Left renal pelvis (tissue), 4 donors: ENCODE measurements around the gene ZBTB16. TPM values are rescaled to one million over a fixed set of nuclear protein-coding genes. Genes with fewer than 3 reads are reported as not detected.
"Not testable (repeated sequence)": the region's sequence is repeated elsewhere in the genome, so short reads cannot be mapped to it uniquely, and the experiment has no call there.

Experiments
- DNase-seq, 4 donors: peaks; one replicate each; pipeline ENCODE4 v3.0.0-alpha.2; 2013; ENCODE audit warnings: low read depth in 4 of 4, low spot score in 3 of 4
- polyA plus RNA-seq, 4 donors: library from polyadenylated mRNA; unstranded; fragments of 120-200 nt; gene quantifications; one replicate each; pipeline ENCODE4 v1.2.1, GENCODE V29; 2013; ENCODE audit not compliant: insufficient read length in 4 of 4

The ZBTB16 gene
- polyA plus RNA-seq, 4 donors, result 1.2 to 1.9 (median 1.4) TPM

DNA sequence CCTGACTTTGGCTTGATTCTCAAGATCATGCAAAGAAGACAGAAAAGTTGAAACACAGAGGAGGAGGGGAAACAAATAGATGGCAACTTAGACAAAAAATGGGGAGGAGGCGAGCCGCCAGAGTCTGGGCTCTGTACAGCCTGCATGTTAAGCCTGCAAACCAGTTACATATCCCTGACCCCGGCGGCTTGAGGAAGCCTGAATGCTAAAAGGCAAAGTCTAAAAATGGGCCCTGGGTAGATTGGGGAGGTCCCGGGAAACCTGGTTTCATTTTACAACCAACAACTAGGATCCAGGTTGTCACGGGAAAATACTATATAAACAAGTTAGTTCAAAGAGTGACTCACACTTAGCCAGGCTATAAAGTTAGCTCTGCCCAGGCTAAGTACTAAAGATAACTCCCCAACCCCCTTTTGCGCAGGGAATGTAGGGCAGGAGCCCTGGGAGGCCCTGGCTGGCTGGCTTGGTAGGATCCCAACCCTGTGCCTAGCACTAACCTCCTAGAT lies 18.8 kb upstream of the ZBTB16 start:
- no peak for DNase-seq

GRCh38 chr11:114042234-114042633 lies 17.3 kb upstream of the ZBTB16 start:
- DNase-seq, result no peak

- DNase-seq, result no peak
These were observed 15.3 kb upstream of the ZBTB16 start for GRCh38 chr11:114044042-114044871.

DNA sequence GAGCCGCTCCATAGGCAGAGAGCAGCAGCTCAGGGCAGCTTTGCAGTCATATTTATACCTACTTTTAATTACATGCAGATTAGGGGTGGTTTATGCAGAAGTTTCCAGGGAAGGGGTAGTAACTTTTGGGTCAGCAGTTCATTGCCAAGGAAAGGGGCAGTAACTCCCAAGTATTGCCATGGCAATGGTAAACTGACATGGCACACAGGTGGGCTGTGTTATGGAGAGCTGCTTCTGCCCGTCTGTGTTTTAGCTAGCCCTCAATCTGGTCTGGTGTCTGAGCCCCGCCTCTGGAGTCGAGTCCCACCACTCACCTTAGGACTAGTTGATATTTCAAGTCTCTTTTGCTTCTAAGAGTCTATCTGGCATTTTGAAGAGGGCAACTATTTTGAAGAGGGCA lies 12.2 kb upstream of the ZBTB16 start:
- no peak for DNase-seq

DNA sequence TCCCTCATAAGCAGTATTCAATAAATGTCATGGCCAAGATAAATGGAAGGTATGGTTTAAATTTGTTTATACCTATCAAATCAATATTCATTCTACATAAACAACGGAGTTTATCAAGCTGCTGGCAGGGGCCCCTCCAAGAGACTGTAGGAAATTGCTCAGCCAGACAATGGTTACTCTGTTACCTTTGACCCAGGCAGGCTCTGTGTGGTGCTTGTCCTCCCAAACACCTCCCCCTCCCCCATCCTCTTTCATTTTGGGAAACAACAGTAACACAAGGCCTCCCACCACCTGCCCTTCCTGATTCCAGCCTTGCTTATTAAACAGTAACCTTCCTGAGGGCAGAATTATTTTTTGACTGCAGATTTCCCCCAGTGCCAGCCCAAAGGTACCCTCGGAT lies 10.5 kb upstream of the ZBTB16 start:
- no peak for DNase-seq

GRCh38 chr11:114049766-114050165 lies 9.7 kb upstream of the ZBTB16 start:
- not testable (repeated sequence) for DNase-seq

DNA sequence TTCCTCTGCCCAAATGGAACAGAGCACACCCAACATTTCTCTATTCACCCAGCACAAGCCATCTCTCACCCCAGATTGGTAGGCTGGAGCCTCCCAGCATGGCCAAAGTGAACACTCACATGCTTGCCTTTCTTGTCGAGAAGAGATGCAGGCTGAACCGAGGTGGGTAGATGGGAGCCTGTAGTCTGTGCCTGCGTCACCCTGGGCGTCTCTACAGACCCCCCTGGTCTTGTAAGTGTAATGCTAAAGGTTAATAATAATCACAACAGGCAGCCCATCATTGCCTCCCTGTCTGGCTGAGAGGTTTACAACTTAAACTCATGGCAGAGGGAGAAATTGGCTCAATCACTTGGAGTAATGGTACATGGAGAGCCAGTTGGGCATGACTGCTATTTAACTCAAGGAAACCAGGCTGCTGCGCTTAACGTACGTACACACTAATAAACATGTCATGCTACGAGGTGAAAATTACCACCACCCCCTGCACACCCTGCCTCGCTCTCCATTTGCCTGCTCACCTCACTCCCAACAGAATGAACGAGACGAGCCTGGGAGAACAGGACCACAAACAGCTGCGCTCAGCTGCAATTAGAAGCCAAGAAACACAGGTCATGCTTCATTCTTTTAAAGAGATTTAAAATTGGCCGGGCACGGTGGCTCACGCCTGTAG lies 9.1 kb upstream of the ZBTB16 start:
- DNase-seq, result no peak

DNA sequence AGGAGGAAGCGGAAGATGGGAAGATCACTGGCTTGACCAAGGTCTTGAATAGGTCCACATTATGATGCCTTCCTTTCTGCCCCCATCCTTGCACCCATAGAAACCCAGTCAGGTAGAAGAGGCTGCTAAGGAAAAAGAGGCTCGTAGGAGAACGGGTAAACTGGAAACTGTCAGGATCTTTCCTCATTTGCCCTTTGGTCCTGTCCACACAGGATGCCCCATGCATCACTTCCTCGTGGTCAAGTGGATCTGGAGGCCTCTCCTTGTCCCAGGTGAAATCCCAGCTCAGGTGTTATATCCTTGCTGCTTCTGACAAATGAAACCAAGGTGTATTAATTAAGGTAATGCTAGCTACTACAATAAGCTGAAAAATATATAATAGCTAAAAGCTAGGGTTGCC lies 8.0 kb upstream of the ZBTB16 start:
- DNase-seq, result no peak

DNA sequence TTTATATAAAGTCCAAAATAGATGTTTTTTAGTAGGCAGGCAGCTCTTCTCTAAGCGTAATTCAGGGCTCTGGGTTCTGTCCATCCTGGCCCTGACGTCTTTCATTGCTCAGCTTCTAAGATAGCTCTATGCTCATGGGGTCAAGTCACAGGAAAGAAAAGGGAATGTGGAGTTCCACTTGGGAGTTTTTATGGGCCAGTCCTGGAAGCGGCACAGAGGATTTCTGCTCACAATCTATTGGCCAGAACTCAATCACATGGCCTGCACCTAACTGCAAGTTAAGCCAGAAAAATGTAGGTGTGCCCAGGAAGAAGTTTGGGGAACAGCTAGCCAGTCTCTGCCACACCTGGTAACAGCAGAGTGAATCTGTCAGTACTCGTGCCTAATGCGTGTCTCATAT lies 7.4 kb upstream of the ZBTB16 start:
- DNase-seq, result no peak

DNA sequence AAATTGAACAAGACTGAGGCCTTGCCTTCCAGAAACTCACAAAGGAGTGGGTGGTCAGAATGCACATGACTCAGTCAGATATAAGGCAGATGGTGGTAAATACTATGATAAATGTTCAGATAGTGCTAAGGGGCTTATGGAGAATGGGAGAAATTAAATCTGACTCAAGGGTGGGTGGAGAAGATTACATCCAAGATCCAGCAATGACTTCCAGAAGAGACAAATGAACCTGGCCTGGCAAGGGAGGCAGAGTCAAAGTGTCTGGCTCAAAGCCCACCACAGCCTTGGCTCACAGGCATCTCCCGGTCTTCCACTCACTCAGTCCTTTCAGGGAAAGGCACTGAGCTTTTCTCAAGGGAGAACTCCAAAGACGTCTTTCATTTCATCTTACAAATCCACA lies 6.1 kb upstream of the ZBTB16 start:
- no peak for DNase-seq

DNA sequence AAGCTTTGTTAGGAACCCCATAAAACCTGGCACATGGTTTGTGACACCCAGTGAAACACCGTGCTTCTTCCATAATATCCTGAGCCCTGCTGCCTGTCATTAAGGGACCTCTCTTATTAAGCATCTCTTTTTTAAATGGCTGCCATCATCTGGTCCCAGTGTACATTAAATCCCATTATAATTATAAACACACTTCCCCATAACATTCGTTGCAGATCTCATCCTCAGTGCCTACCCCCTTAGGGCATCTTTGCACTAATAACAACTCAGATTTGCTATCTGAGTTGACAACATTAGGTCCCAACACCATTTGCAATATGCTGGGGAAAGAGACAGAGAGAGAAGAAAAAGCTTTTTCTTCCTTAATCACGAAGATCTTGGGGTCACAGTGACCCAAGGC lies 4.7 kb upstream of the ZBTB16 start:
- no peak for DNase-seq

DNA sequence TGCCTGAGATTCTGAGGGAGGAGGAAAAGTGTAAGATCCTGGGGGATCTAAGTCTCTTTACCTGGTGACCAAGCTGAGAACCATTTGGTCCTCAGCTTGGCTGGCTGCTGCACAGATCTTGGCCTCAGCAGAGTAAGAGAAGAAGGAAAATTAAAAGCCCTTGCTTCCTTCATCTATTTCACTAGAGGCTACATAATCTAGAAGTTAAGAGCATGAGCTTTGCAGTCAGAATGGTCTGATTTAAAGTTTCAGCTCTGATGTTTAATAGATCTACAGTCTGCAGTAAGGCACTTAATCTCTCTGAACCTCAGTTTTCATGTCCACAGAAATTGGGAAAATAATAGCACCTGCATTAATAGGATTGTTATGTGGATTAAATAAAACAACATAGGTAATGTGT lies 3.1 kb upstream of the ZBTB16 start:
- DNase-seq, result no peak

- no peak for DNase-seq
These were observed 2.4 kb upstream of the ZBTB16 start for GRCh38 chr11:114057147-114057546.

DNA sequence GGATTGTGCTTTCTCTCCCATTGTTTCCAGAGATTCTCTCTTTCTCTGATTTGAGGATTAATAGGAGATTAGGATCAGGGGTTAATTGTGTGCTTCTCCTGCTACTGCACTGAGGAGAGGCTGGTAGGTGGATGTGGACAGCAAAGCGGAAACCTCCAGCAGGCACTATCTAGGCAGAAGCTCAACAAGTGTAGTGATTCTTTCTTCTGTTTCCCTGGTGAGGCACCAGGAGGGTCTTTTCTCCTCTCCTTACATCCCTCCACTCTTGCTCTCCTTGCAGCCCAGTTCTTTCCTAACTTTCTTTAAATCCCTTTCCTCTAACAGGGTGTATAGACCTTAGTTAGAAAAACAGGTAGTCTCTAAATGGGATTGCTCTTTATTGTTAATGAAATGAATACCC lies 1.9 kb upstream of the ZBTB16 start:
- DNase-seq, result no peak

- no peak for DNase-seq
These were observed 1.3 kb upstream of the ZBTB16 start for GRCh38 chr11:114058026-114058706.

DNA sequence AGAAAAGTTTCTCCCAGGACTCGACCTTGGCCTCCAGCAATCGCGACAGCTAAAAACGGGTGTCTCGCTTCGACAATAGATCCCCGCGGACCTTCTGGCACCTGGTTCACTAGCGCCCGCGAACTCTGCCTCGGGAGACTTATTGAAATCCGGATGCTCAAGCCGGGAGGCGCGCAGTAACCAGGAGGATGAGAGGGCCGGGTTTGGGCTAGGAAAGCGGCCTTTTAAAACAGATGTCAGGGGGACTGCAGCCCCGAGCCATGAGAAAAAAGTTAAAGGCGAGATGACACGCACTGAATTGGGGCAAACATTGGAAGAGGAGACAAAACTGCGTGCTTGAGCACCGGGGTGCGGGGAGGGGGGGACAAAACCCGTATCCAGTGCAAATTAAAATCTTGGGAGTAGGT lies 637 bp upstream of the ZBTB16 start:
- no peak for DNase-seq

DNA sequence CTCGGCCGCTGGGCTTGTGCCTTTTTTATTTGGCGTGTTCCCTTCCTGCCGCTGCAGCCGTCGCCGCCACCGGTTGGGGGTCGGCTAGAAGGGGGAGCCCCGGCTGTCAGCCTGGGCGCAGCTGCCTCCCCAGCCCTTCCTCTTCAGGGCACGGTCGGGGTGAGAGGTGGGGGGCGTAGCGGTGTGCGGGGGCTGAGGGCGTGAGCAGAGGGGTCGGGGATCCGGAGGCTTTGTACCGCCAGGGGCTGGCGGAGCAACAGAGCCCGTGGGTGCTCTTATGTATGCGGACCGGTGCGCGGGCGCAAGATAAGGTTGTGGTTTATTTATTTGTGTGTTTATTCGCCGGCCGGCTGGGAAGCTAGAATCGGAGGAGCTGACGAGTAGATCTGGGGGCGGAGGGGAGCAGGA lies 477 bp downstream of the ZBTB16 start:
- no peak for DNase-seq

DNA sequence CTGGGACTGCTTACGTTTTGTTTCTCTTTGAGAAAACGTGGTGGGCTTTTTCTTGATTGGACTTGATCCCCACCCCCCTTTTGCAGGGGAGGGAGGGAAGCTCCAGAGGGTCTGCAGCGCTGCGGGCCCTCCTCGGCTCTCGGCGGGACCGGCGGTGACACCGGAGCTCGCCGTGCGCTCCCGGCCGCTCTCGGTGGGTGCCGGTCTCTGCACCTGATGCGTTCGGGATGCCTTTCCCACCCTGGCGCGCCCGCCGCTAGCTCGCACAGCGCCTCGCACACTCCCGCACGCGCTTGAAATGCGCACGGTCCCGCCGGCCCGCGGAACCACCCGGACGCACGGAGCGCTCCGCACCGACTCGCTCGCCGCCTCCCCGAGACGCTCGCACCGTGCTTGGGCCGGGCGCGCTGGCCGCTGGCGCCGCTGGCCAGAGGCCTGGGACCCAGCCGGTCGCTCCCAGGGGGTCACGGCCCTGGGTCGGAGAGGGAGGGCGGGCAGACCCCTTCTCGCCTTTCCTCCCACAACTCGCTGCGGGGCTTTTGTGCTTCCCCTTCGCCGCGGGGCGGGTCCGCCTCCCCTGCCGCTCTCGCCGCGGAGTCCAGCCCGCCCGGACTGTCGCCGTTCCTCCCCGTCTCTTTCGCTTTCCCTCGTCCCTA lies 1.0 kb downstream of the ZBTB16 start:
- no peak for DNase-seq

DNA sequence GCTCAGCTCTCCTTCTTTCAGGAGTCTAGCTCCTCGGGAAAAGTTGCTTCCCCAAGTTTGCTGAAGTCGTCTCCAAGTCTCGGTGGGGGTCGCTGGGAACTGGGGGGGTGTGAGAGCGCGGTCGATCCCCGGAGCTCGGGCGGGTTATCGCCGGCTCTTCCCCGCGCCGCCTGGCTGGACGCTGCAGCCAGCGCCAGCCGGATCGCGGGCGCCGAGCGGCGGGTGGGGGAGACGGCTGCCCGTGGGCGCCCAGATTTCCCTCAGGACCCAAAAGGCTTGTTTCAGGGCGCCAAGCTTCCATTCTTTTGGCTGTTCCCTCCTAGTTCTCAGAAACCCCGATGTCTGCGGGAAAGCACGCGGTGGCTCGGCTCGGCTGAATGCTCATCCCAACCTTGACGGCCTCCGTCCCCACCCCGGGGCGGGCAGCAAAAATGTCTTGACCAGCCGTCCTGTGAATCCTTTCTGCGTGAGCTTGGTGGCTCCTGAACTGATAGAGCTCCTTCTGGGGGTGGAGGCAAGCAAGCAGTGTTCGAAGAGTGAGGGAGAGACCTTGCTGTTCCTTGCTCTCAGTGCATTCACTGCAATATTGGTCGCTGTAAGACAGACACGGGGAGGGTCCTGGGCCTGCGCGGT lies 1.7 kb downstream of the ZBTB16 start:
- no peak for DNase-seq

- no peak for DNase-seq
These were observed 2.2 kb downstream of the ZBTB16 start for GRCh38 chr11:114061681-114062049.

DNA sequence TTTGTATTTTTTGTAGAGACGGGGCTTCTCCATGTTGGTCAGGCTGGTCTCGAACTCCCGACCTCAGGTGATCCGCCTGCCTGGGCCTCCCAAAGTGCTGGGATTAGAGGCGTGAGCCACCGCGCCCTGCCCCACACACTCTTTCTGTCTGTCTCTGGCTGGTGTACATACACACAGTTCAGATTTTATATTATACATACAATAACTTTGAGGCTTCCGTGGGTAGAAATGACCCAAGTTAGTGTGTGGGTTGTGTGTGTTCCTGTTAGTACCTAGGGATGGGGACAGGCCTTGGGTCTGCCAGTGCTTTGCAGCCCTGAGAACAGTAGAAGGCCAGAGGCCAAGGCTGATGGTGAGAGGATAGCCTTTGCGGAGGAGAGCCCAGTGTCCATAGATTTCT lies 2.8 kb downstream of the ZBTB16 start:
- DNase-seq, result no peak
